ENCODE measurements around the gene RUNX1.
A peak's percentile ranks its signal among the peaks of the same experiment; 100 is the strongest.

The RUNX1 gene

DNA sequence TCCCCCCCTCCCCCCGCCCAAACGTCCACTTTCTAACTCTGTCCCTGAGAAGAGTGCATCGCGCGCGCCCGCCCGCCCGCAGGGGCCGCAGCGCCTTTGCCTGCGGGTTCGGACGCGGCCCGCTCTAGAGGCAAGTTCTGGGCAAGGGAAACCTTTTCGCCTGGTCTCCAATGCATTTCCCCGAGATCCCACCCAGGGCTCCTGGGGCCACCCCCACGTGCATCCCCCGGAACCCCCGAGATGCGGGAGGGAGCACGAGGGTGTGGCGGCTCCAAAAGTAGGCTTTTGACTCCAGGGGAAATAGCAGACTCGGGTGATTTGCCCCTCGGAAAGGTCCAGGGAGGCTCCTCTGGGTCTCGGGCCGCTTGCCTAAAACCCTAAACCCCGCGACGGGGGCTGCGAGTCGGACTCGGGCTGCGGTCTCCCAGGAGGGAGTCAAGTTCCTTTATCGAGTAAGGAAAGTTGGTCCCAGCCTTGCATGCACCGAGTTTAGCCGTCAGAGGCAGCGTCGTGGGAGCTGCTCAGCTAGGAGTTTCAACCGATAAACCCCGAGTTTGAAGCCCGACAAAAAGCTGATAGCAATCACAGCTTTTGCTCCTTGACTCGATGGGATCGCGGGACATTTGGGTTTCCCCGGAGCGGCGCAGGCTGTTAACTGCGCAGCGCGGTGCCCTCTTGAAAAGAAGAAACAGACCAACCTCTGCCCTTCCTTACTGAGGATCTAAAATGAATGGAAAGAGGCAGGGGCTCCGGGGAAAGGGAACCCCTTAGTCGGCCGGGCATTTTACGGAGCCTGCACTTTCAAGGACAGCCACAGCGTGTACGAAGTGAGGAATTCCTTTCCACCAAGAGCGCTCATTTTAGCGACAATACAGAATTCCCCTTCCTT, 158.1 kb downstream of the RUNX1 start:
- H3K4me3 ChIP-seq (ENCODE audit: low read depth, low read length) = peak overlapping the region; percentile 88
- DNase-seq (ENCODE audit: low read depth) = no peak

DNA sequence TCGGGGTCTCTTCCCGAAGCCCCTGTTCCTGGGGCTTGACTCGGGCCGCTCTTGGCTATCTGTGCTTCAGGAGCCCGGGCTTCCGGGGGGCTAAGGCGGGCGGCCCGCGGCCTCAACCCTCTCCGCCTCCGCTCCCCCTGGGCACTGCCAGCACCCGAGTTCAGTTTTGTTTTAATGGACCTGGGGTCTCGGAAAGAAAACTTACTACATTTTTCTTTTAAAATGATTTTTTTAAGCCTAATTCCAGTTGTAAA, 158.7 kb downstream of the RUNX1 start:
- peak overlapping the region; percentile 88 for H3K4me3 ChIP-seq (ENCODE audit: low read depth, low read length)
- DNase-seq (ENCODE audit: low read depth) = no peak

DNA sequence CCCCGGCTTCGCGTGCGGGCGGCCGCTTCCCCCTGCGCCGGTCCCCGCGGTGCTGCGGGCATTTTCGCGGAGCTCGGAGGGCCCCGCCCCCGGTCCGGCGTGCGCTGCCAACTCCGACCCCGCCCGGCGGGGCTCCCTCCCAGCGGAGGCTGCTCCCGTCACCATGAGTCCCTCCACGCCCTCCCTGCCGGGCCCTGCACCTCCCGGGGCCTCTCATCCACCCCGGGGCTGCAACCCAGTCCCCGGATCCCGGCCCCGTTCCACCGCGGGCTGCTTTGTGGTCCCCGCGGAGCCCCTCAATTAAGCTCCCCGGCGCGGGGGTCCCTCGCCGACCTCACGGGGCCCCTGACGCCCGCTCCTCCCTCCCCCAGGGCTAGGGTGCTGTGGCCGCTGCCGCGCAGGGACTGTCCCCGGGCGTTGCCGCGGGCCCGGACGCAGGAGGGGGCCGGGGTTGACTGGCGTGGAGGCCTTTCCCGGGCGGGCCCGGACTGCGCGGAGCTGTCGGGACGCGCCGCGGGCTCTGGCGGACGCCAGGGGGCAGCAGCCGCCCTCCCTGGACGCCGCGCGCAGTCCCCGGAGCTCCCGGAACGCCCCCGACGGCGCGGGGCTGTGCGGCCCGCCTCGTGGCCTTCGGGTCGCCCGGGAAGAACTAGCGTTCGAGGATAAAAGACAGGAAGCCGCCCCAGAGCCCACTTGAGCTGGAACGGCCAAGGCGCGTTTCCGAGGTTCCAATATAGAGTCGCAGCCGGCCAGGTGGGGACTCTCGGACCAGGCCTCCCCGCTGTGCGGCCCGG, 159.2 kb downstream of the RUNX1 start:
- peak overlapping the region; percentile 88 for H3K4me3 ChIP-seq (ENCODE audit: low read depth, low read length)
- DNase-seq (ENCODE audit: low read depth) = no peak

DNA sequence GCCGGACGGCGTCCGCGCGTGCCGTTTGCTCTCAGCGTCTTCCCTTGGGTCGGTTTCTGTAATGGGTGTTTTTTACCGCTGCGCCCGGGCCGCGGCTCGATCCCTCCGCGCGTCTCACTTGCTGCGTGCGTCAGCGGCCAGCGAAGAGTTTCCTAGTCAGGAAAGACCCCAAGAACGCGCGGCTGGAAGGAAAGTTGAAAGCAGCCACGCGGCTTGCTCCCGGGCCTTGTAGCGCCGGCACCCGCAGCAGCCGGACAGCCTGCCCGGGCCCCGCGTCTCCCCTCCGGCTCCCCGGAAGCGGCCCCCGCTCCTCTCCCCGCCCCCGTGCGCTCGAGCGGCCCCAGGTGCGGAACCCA, 159.8 kb downstream of the RUNX1 start:
- no peak for DNase-seq (ENCODE audit: low read depth)
- peak overlapping the region; percentile 88 for H3K4me3 ChIP-seq (ENCODE audit: low read depth, low read length)

DNA sequence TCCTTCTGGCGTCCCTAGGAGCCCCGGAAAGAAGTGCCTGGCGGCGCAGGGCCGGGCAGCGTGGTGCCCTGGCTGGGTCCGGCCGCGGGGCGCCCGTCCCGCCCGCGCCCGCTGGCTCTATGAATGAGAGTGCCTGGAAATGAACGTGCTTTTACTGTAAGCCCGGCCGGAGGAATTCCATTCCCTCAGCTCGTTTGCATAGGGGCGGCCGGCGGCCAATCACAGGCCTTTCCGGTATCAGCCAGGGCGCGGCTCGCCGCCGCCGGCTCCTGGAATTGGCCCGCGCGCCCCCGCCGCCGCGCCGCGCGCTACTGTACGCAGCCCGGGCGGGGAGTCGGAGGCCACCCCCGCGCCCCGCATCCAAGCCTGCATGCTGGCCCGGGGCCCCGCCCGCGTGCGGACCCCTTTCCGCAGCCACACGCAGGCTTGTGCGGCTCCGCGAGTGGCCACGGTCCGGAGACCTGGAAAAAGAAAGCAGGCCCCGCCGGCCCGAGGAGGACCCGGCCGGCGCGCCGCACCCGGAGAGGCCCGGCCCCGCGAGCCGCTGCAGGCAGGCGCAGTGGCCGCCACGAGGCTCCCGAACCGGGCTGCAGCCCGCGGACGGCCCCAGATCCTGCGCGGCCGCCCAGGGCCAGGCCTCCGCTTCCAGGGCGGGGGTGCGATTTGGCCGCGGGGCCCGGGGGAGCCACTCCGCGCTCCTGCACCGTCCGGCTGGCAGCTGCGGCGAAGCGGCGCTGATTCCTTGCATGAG, 160.4 kb downstream of the RUNX1 start:
- peak; percentile 90 for DNase-seq (ENCODE audit: low read depth)
- peak overlapping the region; percentile 88 for H3K4me3 ChIP-seq (ENCODE audit: low read depth, low read length)

DNA sequence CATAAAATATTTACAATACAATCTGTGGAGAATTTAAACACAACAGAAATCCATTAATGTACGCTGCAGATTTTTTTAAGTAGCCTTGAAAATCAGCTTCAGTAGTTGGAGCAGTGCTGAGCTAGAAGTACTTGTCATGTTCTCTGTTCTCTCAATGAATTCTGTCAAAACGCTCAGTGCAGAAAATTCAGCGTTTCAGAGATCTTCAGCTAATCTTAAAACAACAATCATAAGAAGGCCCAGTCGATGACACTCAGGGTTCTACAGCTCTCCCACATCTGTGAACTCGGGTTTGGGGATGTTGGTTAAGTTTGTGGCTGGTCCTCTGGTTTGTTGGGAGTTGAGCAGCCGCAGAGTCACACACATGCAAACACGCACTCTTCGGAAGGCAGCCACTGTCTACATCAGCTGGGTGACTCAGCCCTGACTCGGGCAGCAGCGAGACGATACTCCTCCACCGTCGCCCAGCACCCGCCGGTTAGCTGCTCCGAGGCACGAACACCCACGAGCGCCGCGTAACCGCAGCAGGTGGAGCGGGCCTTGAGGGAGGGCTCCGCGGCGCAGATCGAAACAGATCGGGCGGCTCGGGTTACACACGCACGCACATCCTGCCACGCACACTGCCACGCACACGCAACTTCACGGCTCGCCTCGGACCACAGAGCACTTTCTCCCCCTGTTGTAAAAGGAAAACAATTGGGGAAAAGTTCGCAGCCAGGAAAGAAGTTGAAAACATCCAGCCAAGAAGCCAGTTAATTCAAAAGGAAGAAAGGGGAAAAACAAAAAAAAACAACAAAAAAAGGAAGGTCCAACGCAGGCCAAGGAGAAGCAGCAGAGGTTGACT, 161.2 kb downstream of the RUNX1 start:
- peak; percentile 95 for DNase-seq (ENCODE audit: low read depth)
- H3K4me3 ChIP-seq (ENCODE audit: low read depth, low read length) = peak overlapping the region; percentile 88

DNA sequence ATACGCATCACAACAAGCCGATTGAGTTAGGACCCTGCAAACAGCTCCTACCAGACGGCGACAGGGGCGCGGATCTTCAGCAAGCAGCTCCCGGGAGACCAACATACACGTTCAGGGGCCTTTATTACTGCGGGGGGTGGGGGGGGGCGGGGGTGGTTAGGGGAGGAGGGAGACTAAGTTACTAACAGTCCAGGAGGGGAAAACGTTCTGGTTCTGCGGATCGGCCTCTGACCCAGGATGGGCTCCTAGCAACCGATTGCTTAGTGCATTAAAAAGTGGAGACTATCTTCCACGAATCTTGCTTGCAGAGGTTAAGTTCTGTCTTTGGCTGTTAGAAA, 162.0 kb downstream of the RUNX1 start:
- DNase-seq (ENCODE audit: low read depth) = no peak
- peak overlapping the region; percentile 88 for H3K4me3 ChIP-seq (ENCODE audit: low read depth, low read length)

DNA sequence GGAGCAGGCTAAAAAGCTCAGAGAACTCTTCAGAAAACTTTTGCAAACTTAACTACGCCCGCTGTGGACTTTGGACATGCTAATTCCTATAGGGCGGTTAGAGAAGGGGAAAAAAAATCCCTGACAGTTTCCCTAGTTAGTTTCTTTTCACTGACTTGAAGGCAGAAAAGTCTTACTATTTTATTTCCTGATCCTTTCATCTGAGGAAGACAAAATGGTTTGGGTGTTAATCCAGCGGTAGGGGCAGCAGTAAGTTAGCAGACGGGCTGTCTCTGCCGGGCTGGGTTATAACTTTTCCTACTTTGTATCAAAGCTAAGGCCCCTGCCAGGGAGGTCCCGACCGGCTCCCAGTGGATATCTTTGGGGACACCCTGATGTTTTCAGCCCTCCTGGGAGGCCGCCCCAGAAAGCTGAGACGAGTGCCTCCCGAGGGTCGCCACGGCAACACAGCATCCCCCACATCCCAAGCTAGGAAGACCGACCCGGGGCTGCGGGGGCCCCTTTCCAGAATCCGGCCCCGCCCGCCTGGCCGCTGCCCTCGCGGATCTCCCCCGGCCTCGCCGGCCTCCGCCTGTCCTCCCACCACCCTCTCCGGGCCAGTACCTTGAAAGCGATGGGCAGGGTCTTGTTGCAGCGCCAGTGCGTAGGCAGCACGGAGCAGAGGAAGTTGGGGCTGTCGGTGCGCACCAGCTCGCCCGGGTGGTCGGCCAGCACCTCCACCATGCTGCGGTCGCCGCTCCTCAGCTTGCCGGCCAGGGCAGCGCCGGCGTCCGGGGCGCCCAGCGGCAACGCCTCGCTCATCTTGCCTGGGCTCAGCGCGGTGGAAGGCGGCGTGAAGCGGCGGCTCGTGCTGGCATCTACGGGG, 162.6 kb downstream of the RUNX1 start:
- H3K4me3 ChIP-seq (ENCODE audit: low read depth, low read length) = peak overlapping the region; percentile 88
- DNase-seq (ENCODE audit: low read depth) = no peak

DNA sequence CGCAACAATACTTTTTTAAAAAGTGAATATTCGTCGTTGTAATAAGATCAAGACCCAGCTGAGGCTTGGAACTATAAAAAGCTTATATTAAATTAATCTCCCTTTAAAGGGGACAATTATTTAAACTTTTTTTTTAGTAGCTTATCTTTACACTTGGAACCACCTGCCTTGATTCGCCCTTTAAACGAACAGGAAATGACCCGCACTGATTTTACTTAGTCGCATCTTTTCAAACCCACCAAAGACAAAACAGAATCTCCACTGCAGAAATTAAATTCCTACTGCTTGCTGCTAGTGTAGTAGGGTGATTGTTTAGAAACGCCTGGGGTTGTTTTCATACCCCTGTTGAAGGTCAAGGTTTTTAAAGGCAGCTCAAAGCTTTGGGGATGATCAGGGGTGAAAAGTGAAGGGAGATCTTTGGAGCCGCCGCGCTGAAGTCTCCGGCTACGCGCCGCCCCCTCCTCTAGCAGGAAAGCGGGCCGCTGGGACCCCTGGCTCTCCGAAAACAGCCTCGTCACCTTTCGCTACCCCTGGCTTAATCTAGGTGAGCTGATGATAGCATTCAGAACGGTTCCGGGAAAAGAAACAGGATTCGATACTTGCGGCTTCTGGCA, 163.4 kb downstream of the RUNX1 start:
- no peak for DNase-seq (ENCODE audit: low read depth)

DNA sequence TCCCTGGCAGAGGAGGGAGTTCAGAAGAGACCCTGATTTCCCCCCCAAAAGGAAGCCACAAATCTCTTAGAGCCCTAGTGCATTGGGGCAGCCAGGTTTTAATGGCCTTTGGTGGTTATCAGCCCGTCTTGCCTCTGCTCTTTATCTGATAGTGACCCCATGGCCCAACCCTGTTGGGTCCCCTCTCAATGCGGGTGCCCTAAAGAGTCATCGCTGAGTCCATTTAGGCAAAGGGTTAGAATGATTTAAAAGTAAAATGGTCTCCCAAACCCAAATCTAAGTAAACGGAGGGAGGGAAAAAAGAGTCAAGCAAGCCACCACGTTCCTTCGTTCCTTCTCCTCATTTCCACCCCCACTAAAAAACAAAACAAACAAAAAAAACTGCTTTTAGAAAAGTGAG, 164.0 kb downstream of the RUNX1 start:
- DNase-seq (ENCODE audit: low read depth) = no peak
- H3K4me3 ChIP-seq (ENCODE audit: low read depth, low read length) = peak overlapping the region; percentile 88

More for the DNA sequence above, 163.4 kb downstream of the RUNX1 start:
- H3K4me3 ChIP-seq (ENCODE audit: low read depth, low read length) = peak overlapping the region; percentile 88

DNA sequence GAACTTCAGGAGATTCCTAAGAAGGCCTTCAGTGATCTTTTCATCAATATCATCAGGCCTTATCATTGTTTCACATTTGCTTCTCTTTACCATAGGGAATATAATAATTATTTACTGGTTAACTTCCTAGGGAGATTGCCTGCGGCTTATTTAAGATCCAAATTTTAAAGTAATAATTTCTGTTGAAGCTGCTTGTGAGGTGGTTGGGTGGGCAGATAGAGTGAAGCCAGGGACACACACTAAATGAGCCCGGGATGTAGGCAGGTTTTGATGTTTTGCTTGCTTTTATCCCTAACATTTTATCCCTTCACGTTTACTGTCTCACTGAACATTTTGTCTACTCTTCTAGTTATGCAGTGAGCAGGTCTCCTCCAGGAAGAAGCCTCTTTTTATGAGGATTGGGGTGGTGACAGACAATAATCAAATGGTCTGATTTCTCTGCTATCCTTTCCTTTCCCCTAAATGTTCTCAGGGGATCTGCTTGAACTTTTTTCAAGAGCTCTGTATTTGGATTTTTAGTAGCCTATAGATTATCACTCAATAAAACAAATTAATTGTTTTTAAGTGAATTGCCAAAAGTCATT, 164.7 kb downstream of the RUNX1 start:
- no peak for DNase-seq (ENCODE audit: low read depth)
- H3K4me3 ChIP-seq (ENCODE audit: low read depth, low read length) = peak overlapping the region; percentile 88

DNA sequence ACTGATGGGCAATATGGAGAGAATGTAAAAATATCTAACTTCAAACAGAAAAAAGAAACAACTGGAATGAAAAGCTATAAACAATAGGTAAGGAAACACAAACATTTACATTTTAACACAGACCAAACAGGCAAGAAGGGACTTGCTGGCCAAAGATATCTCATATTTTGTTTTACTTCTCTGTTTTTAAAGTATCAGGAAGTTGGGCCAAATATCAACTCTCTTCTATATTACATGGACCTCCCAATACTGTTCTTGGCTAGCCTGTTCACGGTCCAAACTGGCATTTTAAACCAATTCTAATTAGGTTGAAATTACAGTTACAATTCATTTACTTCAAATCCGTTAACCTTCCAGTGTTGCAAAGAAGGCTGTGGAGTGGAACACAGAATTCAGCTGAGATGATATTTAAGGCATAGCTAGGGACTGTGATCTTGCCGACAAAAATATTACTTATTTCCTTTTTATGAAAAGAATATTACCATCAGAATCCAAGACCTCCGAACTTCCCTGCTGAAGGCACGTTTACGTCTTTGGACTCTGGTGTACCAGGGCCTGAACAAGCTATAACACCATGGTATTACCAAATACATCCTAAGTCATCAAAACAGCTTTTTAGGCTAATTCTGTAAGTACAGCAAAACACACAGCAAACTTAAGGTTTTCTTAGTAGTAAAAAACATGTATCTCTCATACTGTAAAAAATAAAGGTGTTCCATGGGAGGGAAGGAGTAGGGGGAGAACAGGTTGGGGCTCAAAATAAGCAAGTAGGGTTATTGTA, 165.4 kb downstream of the RUNX1 start:
- no peak for DNase-seq (ENCODE audit: low read depth)
- H3K4me3 ChIP-seq (ENCODE audit: low read depth, low read length) = peak overlapping the region; percentile 88

DNA sequence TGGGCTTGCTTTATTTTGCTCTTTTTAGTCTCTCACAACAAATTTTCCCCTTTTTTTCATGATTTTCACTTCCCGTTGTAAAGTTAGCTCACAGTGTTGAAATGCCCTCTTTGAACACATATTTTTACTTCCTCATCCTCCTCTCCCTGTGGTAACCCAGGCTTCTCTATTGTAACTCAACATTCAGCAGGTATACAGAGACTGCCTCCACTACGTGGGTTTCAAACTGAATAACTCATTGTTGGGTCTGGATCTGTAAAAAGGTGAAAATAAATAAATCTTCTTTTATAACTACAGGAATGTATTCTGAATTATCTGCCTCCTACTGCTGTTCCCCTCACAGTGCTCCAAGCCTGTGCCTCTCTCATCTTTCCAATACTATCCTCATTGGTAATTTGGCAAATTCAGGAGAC, 166.4 kb downstream of the RUNX1 start:
- no peak for DNase-seq (ENCODE audit: low read depth)
- peak overlapping the region; percentile 88 for H3K4me3 ChIP-seq (ENCODE audit: low read depth, low read length)

DNA sequence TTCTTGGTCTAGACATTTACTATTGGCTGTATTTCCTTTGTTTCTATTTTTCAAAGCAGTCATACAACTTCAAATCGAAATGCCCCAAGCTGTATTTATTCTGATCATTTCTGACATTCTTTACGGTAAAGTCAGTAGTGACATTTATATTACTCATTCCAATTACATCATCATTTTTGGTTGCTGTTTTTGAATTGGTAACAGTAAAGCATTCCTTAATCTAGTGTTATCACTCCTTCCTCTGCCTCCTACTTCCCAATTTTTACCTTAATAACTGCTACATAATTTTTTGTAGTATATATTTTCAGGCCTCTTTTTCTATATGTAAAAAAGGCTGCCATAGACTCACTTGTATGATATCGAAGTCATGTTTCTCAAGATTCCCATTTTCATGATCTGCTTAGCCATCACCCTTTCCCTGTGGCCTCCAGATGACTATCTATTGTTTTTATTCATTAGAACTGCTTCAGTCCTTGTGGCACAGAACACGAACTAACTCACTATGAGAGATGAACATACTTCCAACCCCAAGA, 167.2 kb downstream of the RUNX1 start:
- no peak for DNase-seq (ENCODE audit: low read depth)
- H3K4me3 ChIP-seq (ENCODE audit: low read depth, low read length) = peak overlapping the region; percentile 88

DNA sequence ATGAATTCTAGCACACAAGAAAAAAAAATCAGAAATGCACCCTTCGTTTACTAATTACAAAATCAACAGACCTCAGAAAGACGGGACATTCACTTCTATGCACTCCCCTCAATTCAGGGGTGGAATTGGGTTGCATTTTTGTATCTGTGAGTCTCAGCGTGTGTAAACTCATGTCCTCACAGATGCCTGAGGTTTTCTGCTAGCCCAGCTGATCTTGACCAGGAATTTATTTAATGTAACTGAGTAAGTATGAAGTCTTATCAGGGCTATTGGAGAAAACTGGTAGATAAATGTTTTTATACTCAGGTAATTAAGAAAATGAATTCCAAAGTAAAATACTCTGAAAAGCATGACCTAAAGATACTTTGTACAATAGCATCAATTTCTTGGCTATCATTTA, 167.7 kb downstream of the RUNX1 start:
- peak overlapping the region; percentile 23 for H3K4me3 ChIP-seq (ENCODE audit: low read depth, low read length)
- no peak for DNase-seq (ENCODE audit: low read depth)

DNA sequence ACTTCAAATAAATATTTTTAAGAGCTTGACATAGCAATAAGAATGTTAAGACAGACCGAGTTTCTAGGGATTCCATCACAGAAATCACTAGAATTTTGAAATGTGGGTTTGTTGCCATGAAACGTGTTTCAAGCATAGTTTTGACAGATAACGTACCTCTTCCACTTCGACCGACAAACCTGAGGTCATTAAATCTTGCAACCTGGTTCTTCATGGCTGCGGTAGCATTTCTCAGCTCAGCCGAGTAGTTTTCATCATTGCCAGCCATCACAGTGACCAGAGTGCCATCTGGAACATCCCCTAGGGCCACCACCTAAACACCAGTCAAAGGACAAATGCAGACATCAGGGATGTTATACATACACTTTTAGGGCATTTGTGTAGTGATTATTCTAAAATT, 168.7 kb downstream of the RUNX1 start:
- H3K4me3 ChIP-seq (ENCODE audit: low read depth, low read length) = no peak overlapping the region
- no peak for DNase-seq (ENCODE audit: low read depth)

DNA sequence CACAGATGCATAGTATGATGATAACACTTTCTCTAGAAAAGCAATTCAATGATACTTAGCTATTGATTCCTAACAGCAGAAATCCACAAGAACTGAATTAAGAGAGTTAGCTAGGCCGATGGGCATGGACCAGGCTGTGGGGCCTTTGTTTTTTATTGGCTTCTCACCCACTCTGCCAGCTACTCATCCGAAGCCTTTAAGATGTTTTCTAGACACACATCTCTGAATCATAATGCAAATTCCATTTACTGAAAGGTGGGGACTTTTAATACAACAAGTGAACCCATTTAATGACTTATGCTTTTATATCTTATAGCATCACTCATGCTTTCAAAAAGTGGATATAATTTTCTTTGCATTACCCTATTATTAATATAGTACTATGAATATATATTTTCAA, 170.2 kb downstream of the RUNX1 start:
- DNase-seq (ENCODE audit: low read depth) = no peak
- no peak overlapping the region for H3K4me3 ChIP-seq (ENCODE audit: low read depth, low read length)
